ENCODE measurements around the gene GRID1.
"Not testable (repeated sequence)": the region's sequence is repeated elsewhere in the genome, so short reads cannot be mapped to it uniquely, and the experiment has no call there.

GRID1 gene

GRCh38 chr10:86245015-86245394 lies 121.6 kb downstream of the GRID1 start:
- H3K27me3 ChIP-seq (ENCODE audit: control insufficient read depth in 2 of 2, insufficient read depth in 2 of 2, low read length in 2 of 2): no peaks in the 10 kb centered on the region
- H3K36me3 ChIP-seq (ENCODE audit: control insufficient read depth in 2 of 2, insufficient read depth in 2 of 2, low read length in 2 of 2): no peaks in the 10 kb centered on the region
- no peaks in the 10 kb centered on the region for H3K9me3 ChIP-seq (ENCODE audit: control insufficient read depth in 2 of 2, low read length in 2 of 2)
- no peak overlapping the region for H3K4me3 ChIP-seq (ENCODE audit: low read length in 2 of 2)
- no peak overlapping the region for H3K27ac ChIP-seq (ENCODE audit: low read depth in 2 of 2, low read length in 2 of 2)
- no peaks in the 10 kb centered on the region for H3K4me1 ChIP-seq (ENCODE audit: control insufficient read depth in 2 of 2, insufficient read depth in 2 of 2, low read length in 2 of 2)
- H3K9ac ChIP-seq (ENCODE audit: low read depth in 1 of 2, low read length in 2 of 2): no peak overlapping the region

DNA sequence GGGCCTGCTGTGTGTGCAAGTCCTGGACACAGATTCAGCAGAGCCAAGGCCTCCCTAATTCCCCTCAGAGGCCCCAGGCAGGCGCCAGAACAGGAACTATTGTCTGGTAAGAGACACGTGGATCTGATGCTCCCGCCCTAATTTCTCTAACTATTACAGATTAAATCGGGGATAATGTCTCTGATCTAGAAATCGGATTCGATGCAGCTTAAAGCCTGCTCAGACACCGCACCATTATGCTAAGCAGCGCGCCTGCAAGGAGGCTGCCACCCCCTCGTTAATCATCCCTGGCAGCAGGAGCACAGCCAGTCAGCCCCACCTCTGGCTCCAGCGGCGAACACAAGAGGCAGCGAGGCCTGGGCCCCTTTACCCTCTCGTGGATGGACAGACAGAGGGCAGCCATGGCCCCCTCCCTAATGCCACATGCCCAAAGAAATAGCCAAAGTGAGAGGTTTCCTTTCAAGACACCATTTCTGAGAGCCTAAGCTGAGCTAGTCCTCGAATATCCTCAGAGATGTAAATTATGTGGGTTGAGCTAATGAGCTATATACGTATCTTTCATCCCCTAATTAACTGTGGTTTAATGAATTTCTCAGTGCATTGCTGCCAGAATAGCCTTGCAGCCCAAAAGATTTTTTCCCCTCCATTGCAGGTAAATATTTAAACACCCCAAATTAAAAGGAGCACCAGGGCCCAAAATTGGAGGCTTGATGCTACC lies 122.1 kb downstream of the GRID1 start:
- no peaks in the 10 kb centered on the region for H3K9me3 ChIP-seq (ENCODE audit: control insufficient read depth in 2 of 2, low read length in 2 of 2)
- H3K4me1 ChIP-seq (ENCODE audit: control insufficient read depth in 2 of 2, insufficient read depth in 2 of 2, low read length in 2 of 2): no peaks in the 10 kb centered on the region
- H3K9ac ChIP-seq (ENCODE audit: low read depth in 1 of 2, low read length in 2 of 2): no peak overlapping the region
- H3K27me3 ChIP-seq (ENCODE audit: control insufficient read depth in 2 of 2, insufficient read depth in 2 of 2, low read length in 2 of 2): no peaks in the 10 kb centered on the region
- H3K36me3 ChIP-seq (ENCODE audit: control insufficient read depth in 2 of 2, insufficient read depth in 2 of 2, low read length in 2 of 2): no peaks in the 10 kb centered on the region
- no peak overlapping the region for H3K4me3 ChIP-seq (ENCODE audit: low read length in 2 of 2)
- no peak overlapping the region for H3K27ac ChIP-seq (ENCODE audit: low read depth in 2 of 2, low read length in 2 of 2)

DNA sequence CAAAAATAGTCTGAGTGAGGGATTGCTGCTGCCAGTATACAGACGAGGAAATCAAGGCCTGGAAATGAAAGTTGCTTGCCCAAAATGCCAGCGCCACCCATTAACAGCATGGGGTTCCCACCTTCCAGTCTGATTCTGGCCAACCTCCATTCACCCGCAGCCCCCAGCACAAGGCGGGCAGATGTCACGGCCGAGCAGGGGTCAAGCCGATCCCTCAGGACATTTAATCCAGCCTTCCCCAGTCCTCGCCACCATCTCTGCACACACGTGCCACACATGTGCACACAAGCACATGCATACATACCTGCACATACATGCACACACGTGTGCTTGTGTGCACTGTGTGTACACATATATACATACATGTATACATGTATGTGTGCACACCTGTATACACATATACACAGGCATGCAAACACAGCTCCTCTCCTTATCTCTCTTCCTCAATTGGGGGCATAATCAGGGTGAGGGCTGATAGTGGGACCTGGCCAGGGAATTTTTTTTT lies 122.9 kb downstream of the GRID1 start:
- no peaks in the 10 kb centered on the region for H3K4me1 ChIP-seq (ENCODE audit: control insufficient read depth in 2 of 2, insufficient read depth in 2 of 2, low read length in 2 of 2)
- H3K36me3 ChIP-seq (ENCODE audit: control insufficient read depth in 2 of 2, insufficient read depth in 2 of 2, low read length in 2 of 2): no peaks in the 10 kb centered on the region
- H3K27ac ChIP-seq (ENCODE audit: low read depth in 2 of 2, low read length in 2 of 2): no peak overlapping the region
- no peak overlapping the region for H3K9ac ChIP-seq (ENCODE audit: low read depth in 1 of 2, low read length in 2 of 2)
- H3K4me3 ChIP-seq (ENCODE audit: low read length in 2 of 2): no peak overlapping the region
- H3K9me3 ChIP-seq (ENCODE audit: control insufficient read depth in 2 of 2, low read length in 2 of 2): no peaks in the 10 kb centered on the region
- no peaks in the 10 kb centered on the region for H3K27me3 ChIP-seq (ENCODE audit: control insufficient read depth in 2 of 2, insufficient read depth in 2 of 2, low read length in 2 of 2)

- Histone ChIP-seq H3K27ac (ENCODE audit: low read depth in 2 of 2, low read length in 2 of 2) (no peak overlapping the region), H3K9ac (ENCODE audit: low read depth in 1 of 2, low read length in 2 of 2) (no peak overlapping the region), H3K36me3 (ENCODE audit: control insufficient read depth in 2 of 2, insufficient read depth in 2 of 2, low read length in 2 of 2) (no peaks in the 10 kb centered on the region), H3K4me1 (ENCODE audit: control insufficient read depth in 2 of 2, insufficient read depth in 2 of 2, low read length in 2 of 2) (no peaks in the 10 kb centered on the region), H3K27me3 (ENCODE audit: control insufficient read depth in 2 of 2, insufficient read depth in 2 of 2, low read length in 2 of 2) (no peaks in the 10 kb centered on the region), H3K4me3 (ENCODE audit: low read length in 2 of 2) (no peak overlapping the region), H3K9me3 (ENCODE audit: control insufficient read depth in 2 of 2, low read length in 2 of 2) (no peaks in the 10 kb centered on the region)
Measured at GRCh38 chr10:86242761-86243160, 123.8 kb downstream of the GRID1 start.

DNA sequence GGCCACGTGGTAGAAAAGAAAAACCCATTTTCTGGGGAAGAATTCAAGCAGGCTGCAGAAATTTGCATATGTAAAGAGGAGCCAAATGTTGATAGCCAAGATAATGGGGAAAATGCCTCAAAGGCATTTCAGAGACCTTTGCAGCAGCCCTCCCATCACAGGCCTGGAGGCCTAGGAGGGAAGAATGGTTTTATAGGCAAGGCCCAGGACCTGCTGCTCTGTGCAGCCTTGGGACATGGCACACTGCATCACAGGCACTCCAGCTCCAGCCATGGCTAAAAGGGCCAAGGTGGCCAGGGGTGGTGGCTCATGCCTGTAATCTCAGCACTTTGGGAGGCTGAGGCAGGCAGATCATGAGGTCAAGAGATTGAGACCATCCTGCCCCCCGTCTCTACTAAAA lies 128.5 kb downstream of the GRID1 start:
- not testable (repeated sequence) for H3K27me3 ChIP-seq (ENCODE audit: control insufficient read depth in 2 of 2, insufficient read depth in 2 of 2, low read length in 2 of 2); H3K27ac ChIP-seq (ENCODE audit: low read depth in 2 of 2, low read length in 2 of 2); H3K9ac ChIP-seq (ENCODE audit: low read depth in 1 of 2, low read length in 2 of 2); H3K9me3 ChIP-seq (ENCODE audit: control insufficient read depth in 2 of 2, low read length in 2 of 2); H3K4me1 ChIP-seq (ENCODE audit: control insufficient read depth in 2 of 2, insufficient read depth in 2 of 2, low read length in 2 of 2); H3K4me3 ChIP-seq (ENCODE audit: low read length in 2 of 2); H3K36me3 ChIP-seq (ENCODE audit: control insufficient read depth in 2 of 2, insufficient read depth in 2 of 2, low read length in 2 of 2)

- H3K4me1 ChIP-seq (ENCODE audit: control insufficient read depth in 2 of 2, insufficient read depth in 2 of 2, low read length in 2 of 2): no peaks in the 10 kb centered on the region
- H3K9me3 ChIP-seq (ENCODE audit: control insufficient read depth in 2 of 2, low read length in 2 of 2): no peaks in the 10 kb centered on the region
- no peaks in the 10 kb centered on the region for H3K36me3 ChIP-seq (ENCODE audit: control insufficient read depth in 2 of 2, insufficient read depth in 2 of 2, low read length in 2 of 2)
- no peak overlapping the region for H3K27ac ChIP-seq (ENCODE audit: low read depth in 2 of 2, low read length in 2 of 2)
- no peaks in the 10 kb centered on the region for H3K27me3 ChIP-seq (ENCODE audit: control insufficient read depth in 2 of 2, insufficient read depth in 2 of 2, low read length in 2 of 2)
- no peak overlapping the region for H3K9ac ChIP-seq (ENCODE audit: low read depth in 1 of 2, low read length in 2 of 2)
- no peak overlapping the region for H3K4me3 ChIP-seq (ENCODE audit: low read length in 2 of 2)
Measured at GRCh38 chr10:86234541-86235270, 131.9 kb downstream of the GRID1 start.

DNA sequence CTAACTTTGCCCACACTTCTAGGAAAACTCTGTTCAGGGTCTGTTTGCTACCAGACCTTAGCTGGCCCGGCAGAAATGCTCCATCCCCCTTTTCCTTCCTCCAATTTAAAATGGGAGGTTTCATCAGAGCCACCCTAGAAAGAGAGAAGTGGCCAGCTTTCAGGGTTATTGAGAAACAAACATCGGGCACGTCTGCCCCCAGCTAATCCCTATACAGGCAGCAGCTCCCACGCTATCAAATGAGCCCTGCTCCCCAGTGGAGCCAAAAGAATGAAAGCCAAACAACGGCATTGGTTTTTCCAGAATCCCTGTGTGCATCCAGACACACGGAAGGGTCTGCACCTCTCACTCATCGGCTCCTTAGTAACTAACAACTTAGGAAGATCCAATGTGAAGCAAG lies 132.5 kb downstream of the GRID1 start:
- Histone ChIP-seq H3K27me3 (ENCODE audit: control insufficient read depth in 2 of 2, insufficient read depth in 2 of 2, low read length in 2 of 2) (no peaks in the 10 kb centered on the region), H3K27ac (ENCODE audit: low read depth in 2 of 2, low read length in 2 of 2) (no peak overlapping the region), H3K4me3 (ENCODE audit: low read length in 2 of 2) (no peak overlapping the region), H3K9ac (ENCODE audit: low read depth in 1 of 2, low read length in 2 of 2) (no peak overlapping the region), H3K9me3 (ENCODE audit: control insufficient read depth in 2 of 2, low read length in 2 of 2) (no peaks in the 10 kb centered on the region), H3K36me3 (ENCODE audit: control insufficient read depth in 2 of 2, insufficient read depth in 2 of 2, low read length in 2 of 2) (no peaks in the 10 kb centered on the region), H3K4me1 (ENCODE audit: control insufficient read depth in 2 of 2, insufficient read depth in 2 of 2, low read length in 2 of 2) (no peaks in the 10 kb centered on the region)

DNA sequence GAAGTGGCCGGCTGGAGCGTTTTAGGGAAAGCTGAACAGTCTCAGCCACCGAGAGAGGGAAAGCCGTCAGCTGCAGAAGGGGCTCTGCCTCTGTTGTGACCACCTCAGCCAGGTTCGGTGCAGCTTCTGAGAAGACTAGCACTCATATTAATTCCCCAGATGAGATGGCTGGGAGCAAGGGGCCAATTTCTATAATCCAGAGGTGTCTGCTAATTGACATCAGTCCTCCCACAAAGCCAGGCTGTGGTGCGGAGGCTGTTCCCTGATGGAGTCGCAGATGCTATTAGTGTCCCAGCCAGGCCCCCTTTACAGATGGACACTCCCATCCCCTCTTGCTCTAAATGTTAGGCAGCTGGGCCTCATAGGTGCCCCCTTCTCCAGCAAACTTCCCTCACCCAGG lies 133.5 kb downstream of the GRID1 start:
- H3K4me3 ChIP-seq (ENCODE audit: low read length in 2 of 2): no peak overlapping the region

DNA sequence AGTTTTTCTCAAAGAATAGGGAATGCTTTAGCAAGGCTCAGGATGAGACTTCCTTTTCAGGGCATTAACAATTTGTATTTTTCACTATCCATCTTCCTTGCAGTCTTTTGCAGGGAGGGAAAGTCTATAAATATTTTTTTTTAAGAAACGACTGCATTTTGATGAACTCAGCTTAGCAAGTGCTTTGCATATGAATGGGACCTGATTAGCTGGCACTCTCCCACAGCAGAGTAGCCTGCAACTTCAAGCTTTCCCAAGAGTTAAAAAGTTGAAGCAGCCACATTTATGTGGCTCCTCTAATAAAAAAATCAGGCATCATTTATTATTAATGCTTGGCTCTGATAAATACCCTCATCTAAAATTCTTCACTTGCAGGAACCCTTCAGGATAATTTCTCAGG lies 134.0 kb downstream of the GRID1 start:
- H3K27me3 ChIP-seq (ENCODE audit: control insufficient read depth in 2 of 2, insufficient read depth in 2 of 2, low read length in 2 of 2): no peaks in the 10 kb centered on the region
- H3K4me1 ChIP-seq (ENCODE audit: control insufficient read depth in 2 of 2, insufficient read depth in 2 of 2, low read length in 2 of 2): no peaks in the 10 kb centered on the region

More for the DNA sequence above, 133.5 kb downstream of the GRID1 start:
- H3K9me3 ChIP-seq (ENCODE audit: control insufficient read depth in 2 of 2, low read length in 2 of 2): no peaks in the 10 kb centered on the region
- no peaks in the 10 kb centered on the region for H3K4me1 ChIP-seq (ENCODE audit: control insufficient read depth in 2 of 2, insufficient read depth in 2 of 2, low read length in 2 of 2)
- H3K27ac ChIP-seq (ENCODE audit: low read depth in 2 of 2, low read length in 2 of 2): no peak overlapping the region
- no peaks in the 10 kb centered on the region for H3K27me3 ChIP-seq (ENCODE audit: control insufficient read depth in 2 of 2, insufficient read depth in 2 of 2, low read length in 2 of 2)
- H3K9ac ChIP-seq (ENCODE audit: low read depth in 1 of 2, low read length in 2 of 2): no peak overlapping the region
- H3K36me3 ChIP-seq (ENCODE audit: control insufficient read depth in 2 of 2, insufficient read depth in 2 of 2, low read length in 2 of 2): no peaks in the 10 kb centered on the region

DNA sequence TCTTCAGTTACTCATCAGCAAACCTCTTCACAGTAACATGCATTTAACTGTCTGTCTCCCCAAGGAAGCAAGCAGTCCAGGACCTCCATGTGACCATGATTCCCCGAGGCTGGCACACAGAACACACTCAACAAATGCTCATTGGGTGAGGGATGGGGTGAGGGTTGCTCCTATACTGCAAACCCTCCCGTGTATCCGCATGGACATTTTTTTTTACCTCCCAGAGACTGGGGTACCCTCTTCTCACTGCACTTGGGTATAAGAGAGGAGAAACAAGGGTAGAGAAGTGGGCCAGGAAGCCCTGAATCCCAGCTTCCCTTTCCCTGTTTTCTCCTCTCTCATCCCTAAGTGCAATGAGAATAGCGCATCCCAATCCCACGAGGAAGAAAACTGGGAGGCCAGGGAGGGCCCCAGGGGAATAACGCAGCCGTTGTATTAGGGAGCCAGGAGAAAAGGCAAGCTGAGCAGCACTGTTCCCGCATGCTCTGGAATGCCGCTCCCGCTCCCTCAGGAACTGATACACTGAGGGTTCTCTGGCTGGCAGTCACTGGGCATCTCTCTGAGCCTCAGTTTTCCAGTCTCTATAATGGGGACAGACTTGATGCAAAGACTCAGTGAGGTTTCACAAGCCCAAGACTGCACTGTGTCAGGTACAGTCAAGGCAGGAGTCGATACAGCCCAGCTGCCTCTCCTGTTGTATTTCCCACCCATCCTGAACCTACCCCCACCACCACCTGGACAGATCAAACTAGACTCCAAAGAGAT lies 134.6 kb downstream of the GRID1 start:
- H3K36me3 ChIP-seq (ENCODE audit: control insufficient read depth in 2 of 2, insufficient read depth in 2 of 2, low read length in 2 of 2): no peaks in the 10 kb centered on the region
- H3K4me1 ChIP-seq (ENCODE audit: control insufficient read depth in 2 of 2, insufficient read depth in 2 of 2, low read length in 2 of 2): no peaks in the 10 kb centered on the region
- H3K4me3 ChIP-seq (ENCODE audit: low read length in 2 of 2): no peak overlapping the region
- no peaks in the 10 kb centered on the region for H3K9me3 ChIP-seq (ENCODE audit: control insufficient read depth in 2 of 2, low read length in 2 of 2)
- H3K27ac ChIP-seq (ENCODE audit: low read depth in 2 of 2, low read length in 2 of 2): no peak overlapping the region
- H3K9ac ChIP-seq (ENCODE audit: low read depth in 1 of 2, low read length in 2 of 2): no peak overlapping the region
- H3K27me3 ChIP-seq (ENCODE audit: control insufficient read depth in 2 of 2, insufficient read depth in 2 of 2, low read length in 2 of 2): no peaks in the 10 kb centered on the region

More for the DNA sequence above, 134.0 kb downstream of the GRID1 start:
- no peak overlapping the region for H3K27ac ChIP-seq (ENCODE audit: low read depth in 2 of 2, low read length in 2 of 2)
- no peaks in the 10 kb centered on the region for H3K9me3 ChIP-seq (ENCODE audit: control insufficient read depth in 2 of 2, low read length in 2 of 2)
- no peaks in the 10 kb centered on the region for H3K36me3 ChIP-seq (ENCODE audit: control insufficient read depth in 2 of 2, insufficient read depth in 2 of 2, low read length in 2 of 2)
- H3K4me3 ChIP-seq (ENCODE audit: low read length in 2 of 2): no peak overlapping the region
- no peak overlapping the region for H3K9ac ChIP-seq (ENCODE audit: low read depth in 1 of 2, low read length in 2 of 2)
